OCI-LY7 (cell line): Measurements from ENCODE around the gene CEP68. TPM values are rescaled to one million over a fixed set of nuclear protein-coding genes. Genes with fewer than 3 reads are reported as not detected.
"Not testable (repeated sequence)": the region's sequence is repeated elsewhere in the genome, so short reads cannot be mapped to it uniquely, and the experiment has no call there.

ENCODE experiments used
- BruUV-seq: library from RNA; stranded (reverse); fragments of 400-500 nt; replicated peaks from 2 replicates; lab custom pipeline; 2021; lab: Mats Ljungman, UMichigan
- CTCF ChIA-PET: fragments of 300-600 bp; sonication (Branson Sonifier 250); formaldehyde crosslinking; loops from one replicate; lab custom pipeline; 2022; ENCODE audit warnings: antibody characterized with exemption; ENCODE audit not compliant: unreplicated experiment; lab: Charles Lee
- POLR2A ChIA-PET: fragments of 300-600 bp; sonication (Branson Sonifier 250); formaldehyde crosslinking; loops from one replicate; lab custom pipeline; 2022; ENCODE audit warnings: antibody characterized with exemption; lab: Charles Lee
- DNase-seq: peaks from one replicate; pipeline ENCODE4 v3.0.0-alpha.2; 2015; ENCODE audit warnings: low spot score
- H2AFZ ChIP-seq: fragments of 200-600 bp; sonication (generic), shearing (Covaris generic); 2 replicates; pipeline ENCODE4 v1.6.1; 2014; ENCODE audit warnings: mild to moderate bottlenecking, antibody characterized with exemption, low read length, moderate library complexity
- H3K27ac ChIP-seq: fragments of 200-600 bp; sonication (generic); 2 replicates; pipeline ENCODE4 v1.5.1; 2014; ENCODE audit warnings: mixed run types, low read depth, mild to moderate bottlenecking, moderate library complexity, low read length, inconsistent platforms; ENCODE audit not compliant: poor library complexity, severe bottlenecking
- H3K36me3 ChIP-seq: fragments of 200-600 bp; sonication (generic); 2 replicates; pipeline ENCODE4 v1.6.1; 2014; ENCODE audit warnings: mild to moderate bottlenecking, antibody characterized with exemption, low read length, moderate library complexity, mixed read lengths; ENCODE audit not compliant: insufficient read depth
- H3K4me1 ChIP-seq: fragments of 200-600 bp; sonication (generic); 2 replicates; pipeline ENCODE4 v1.5.1; 2014; ENCODE audit warnings: mild to moderate bottlenecking, low read length; ENCODE audit not compliant: insufficient read depth, poor library complexity, severe bottlenecking
- H3K4me2 ChIP-seq: fragments of 200-600 bp; sonication (generic); 2 replicates; pipeline ENCODE4 v1.6.1; 2014; ENCODE audit warnings: mild to moderate bottlenecking, low read length
- H3K4me3 ChIP-seq: fragments of 200-600 bp; sonication (generic); 2 replicates; pipeline ENCODE4 v1.5.1; 2014; ENCODE audit warnings: mild to moderate bottlenecking, low read depth, low read length; ENCODE audit not compliant: poor library complexity, severe bottlenecking
- H3K79me2 ChIP-seq: fragments of 200-600 bp; sonication (generic); 2 replicates; pipeline ENCODE4 v1.6.1; 2016; ENCODE audit warnings: low read depth, mild to moderate bottlenecking, low read length, moderate library complexity, mixed read lengths; ENCODE audit not compliant: insufficient read depth
- H3K9me2 ChIP-seq: fragments of 200-600 bp; sonication (generic); 2 replicates; pipeline ENCODE4 v1.6.1; 2016; ENCODE audit warnings: mild to moderate bottlenecking, low read length, mixed read lengths; ENCODE audit not compliant: insufficient read depth
- H3K9me3 ChIP-seq: fragments of 200-600 bp; sonication (generic); 2 replicates; pipeline ENCODE4 v1.6.1; 2014; ENCODE audit warnings: mild to moderate bottlenecking, mixed run types, low read length, mixed read lengths
- H4K20me1 ChIP-seq: fragments of 200-600 bp; sonication (generic); 2 replicates; pipeline ENCODE4 v1.6.1; 2014; ENCODE audit warnings: mild to moderate bottlenecking, antibody characterized with exemption, low read length, moderate library complexity, mixed read lengths; ENCODE audit not compliant: insufficient read depth
- EZH2phosphoT487 ChIP-seq: fragments of 200-600 bp; sonication (generic); IDR thresholded peaks from 2 replicates; pipeline ENCODE4 v1.6.1; 2018; ENCODE audit warnings: low read depth, borderline replicate concordance, mild to moderate bottlenecking, mixed run types, antibody characterized with exemption, low read length, moderate library complexity, mixed read lengths
- intact Hi-C: fragments of 100-400 bp; cut with micrococcal nuclease; formaldehyde crosslinking; loops from one replicate; pipeline ENCODE4 v1.10.0; 2022; ENCODE audit not compliant: unreplicated experiment
- total RNA-seq, 2 experiments: library from RNA; depleted of rRNA in 1 of 2; stranded (reverse); fragments of >200 nt in 1 of 2; shearing (Covaris generic) in 1 of 2; gene quantifications; 2 replicates each; pipeline ENCODE4 v1.2.3, GENCODE V29; 2014 to 2022
- TF ChIP-seq, protein P1 (sequence below): fragments of 200-600 bp; sonication (generic); conservative IDR thresholded peaks from 2 replicates; pipeline ENCODE4 v1.5.1; 2014; ENCODE audit warnings: mild to moderate bottlenecking, antibody characterized with exemption, low read length, moderate library complexity, mixed read lengths

The CEP68 gene
- total RNA-seq, 2 experiments from 2014 or later: 8.7 to 17.1 TPM

DNA sequence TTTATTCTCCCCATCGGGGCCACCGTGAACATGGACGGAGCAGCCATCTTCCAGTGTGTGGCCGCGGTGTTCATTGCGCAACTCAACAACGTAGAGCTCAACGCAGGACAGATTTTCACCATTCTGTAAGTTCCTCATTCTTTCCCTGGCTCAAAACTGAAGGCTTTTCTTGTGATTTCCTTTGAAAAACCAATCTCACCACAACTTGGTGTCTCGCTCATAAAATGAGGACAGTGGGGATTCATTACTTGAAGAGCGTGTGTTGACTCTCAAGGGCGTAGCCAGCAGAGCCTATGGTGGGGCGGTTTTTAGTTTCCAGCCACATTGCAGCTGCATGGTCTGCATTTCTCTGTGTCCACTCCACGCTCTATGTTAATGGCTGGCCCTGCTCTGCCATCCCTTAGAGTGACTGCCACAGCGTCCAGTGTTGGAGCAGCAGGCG is 38.1 kb upstream of the CEP68 start:
- CTCF ChIA-PET: interaction anchor here (0.5 kb wide), 1 partner anchor 301 kb away, joined by 3 read pairs; no protein-coding TSS in a partner anchor
- Histone ChIP-seq H3K9me2 (no peaks in the 10 kb centered on the region), H3K36me3 (peaks cover 58% of the 10 kb centered on the region), H3K4me2 (no peak overlapping the region), H3K79me2 (no peaks in the 10 kb centered on the region), H3K4me3 (no peak overlapping the region), H3K4me1 (peaks cover 23% of the 10 kb centered on the region), H3K9me3 (no peaks in the 10 kb centered on the region), H2AFZ (no peak overlapping the region), H4K20me1 (no peaks in the 10 kb centered on the region), H3K27ac (no peak overlapping the region)
- TF ChIP-seq EZH2phosphoT487: no peak
- POLR2A ChIA-PET: interaction anchor here (0.9 kb wide), 1 partner anchor 345 kb away, joined by 5 read pairs; no protein-coding TSS in a partner anchor
- no peak for DNase-seq
- BruUV-seq: no TSS peak
- intact Hi-C loops: no loop called here

DNA sequence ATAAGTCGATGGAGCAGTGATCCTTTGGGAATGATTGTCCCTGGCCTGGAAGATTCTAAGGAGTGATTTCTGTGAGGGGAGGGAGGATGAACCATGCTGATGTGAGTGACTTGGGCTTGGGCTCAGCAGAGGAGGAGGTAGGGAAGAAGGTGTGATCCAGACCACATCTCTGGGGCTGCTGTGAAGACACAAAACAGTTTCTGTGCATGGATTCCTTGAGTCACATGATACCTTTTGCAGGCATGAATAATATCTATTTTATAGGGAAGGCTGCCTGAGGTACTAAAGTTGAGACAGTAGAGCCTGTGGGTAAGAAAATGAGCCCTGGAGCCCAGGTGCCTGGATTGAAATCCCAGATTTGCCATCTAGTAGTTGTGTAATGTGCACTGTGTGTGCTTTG is 37.2 kb upstream of the CEP68 start:
- DNase-seq: no peak
- BruUV-seq: no TSS peak
- H3K9me2 ChIP-seq: no peaks in the 10 kb centered on the region
- no peak overlapping the region for H3K4me3 ChIP-seq
- ChIA-PET CTCF (no interaction called here), POLR2A (no interaction called here)
- H3K9me3 ChIP-seq: no peaks in the 10 kb centered on the region
- no peak overlapping the region for H3K27ac ChIP-seq
- peaks cover 19% of the 10 kb centered on the region for H3K4me1 ChIP-seq
- no peaks in the 10 kb centered on the region for H3K79me2 ChIP-seq
- intact Hi-C loops: no loop called here
- no peak overlapping the region for H3K4me2 ChIP-seq
- TF ChIP-seq, protein P1, sequence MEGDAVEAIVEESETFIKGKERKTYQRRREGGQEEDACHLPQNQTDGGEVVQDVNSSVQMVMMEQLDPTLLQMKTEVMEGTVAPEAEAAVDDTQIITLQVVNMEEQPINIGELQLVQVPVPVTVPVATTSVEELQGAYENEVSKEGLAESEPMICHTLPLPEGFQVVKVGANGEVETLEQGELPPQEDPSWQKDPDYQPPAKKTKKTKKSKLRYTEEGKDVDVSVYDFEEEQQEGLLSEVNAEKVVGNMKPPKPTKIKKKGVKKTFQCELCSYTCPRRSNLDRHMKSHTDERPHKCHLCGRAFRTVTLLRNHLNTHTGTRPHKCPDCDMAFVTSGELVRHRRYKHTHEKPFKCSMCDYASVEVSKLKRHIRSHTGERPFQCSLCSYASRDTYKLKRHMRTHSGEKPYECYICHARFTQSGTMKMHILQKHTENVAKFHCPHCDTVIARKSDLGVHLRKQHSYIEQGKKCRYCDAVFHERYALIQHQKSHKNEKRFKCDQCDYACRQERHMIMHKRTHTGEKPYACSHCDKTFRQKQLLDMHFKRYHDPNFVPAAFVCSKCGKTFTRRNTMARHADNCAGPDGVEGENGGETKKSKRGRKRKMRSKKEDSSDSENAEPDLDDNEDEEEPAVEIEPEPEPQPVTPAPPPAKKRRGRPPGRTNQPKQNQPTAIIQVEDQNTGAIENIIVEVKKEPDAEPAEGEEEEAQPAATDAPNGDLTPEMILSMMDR: no peak
- no peak for TF ChIP-seq EZH2phosphoT487
- peaks cover 64% of the 10 kb centered on the region for H3K36me3 ChIP-seq
- no peaks in the 10 kb centered on the region for H4K20me1 ChIP-seq
- H2AFZ ChIP-seq: no peak overlapping the region

DNA sequence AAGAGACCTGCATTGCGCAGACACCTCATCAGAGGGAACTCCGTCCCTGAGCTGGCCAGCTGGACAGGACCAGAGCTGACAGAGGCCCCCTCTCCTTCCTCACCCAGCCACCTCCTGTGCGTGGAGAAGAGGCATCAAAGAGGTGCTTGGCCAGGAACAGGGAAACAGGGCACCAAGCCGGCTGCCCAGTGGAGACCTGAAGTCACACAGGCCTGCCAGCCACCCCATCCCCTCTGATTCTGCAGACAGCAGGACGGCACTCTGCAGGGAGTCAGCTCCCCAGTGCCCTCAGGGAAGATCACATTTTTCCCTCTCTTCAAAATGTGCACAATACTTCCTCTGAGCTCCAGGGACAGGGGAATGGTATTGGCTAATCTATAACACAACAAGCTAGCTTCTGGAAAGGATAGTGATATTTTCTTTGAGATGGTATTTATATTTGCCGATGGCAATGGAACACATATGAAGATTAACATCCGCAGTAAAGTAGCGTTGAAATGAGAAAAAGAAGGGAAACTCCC is 36.5 kb upstream of the CEP68 start:
- H3K9me3 ChIP-seq: no peaks in the 10 kb centered on the region
- TF ChIP-seq, protein P1: no peak
- TF ChIP-seq EZH2phosphoT487: no peak
- peaks cover 71% of the 10 kb centered on the region for H3K36me3 ChIP-seq
- no peaks in the 10 kb centered on the region for H3K9me2 ChIP-seq
- H3K4me3 ChIP-seq: no peak overlapping the region
- H3K4me1 ChIP-seq: peaks cover 14% of the 10 kb centered on the region
- H4K20me1 ChIP-seq: no peaks in the 10 kb centered on the region
- H2AFZ ChIP-seq: no peak overlapping the region
- H3K4me2 ChIP-seq: no peak overlapping the region
- no peak for DNase-seq
- H3K27ac ChIP-seq: no peak overlapping the region
- ChIA-PET POLR2A (interaction anchor here (1.0 to 1.2 kb wide), 2 partner anchors 21 to 23 kb away, joined by 3 to 4 read pairs; no protein-coding TSS in a partner anchor), CTCF (interaction anchor here (0.7 kb wide), 1 partner anchor 107 kb away, joined by 3 read pairs; no protein-coding TSS in a partner anchor)
- intact Hi-C loops: no loop called here
- H3K79me2 ChIP-seq: no peaks in the 10 kb centered on the region
- no TSS peak for BruUV-seq

DNA sequence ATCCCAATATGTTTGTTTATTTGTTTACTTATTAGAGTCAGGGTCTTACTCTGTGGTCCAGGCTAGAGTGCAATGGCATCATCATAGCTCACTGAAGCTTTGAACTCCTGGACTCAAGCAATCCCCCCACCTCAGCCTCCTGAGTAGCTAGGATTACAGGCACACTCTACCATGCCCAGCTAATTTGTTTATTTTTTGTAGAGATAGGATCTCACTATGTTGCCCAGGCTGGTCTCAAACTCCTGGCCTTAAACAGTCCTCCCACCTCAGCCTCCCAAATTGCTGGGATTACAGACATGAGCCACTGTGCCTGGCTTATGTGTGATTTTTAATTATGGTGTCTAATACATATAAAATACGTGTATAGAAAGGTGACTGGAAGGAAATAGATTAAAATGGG is 36.0 kb upstream of the CEP68 start:
- H3K9me2 ChIP-seq, intact Hi-C loops, DNase-seq, H3K79me2 ChIP-seq, H2AFZ ChIP-seq, H4K20me1 ChIP-seq, H3K4me2 ChIP-seq, H3K9me3 ChIP-seq, BruUV-seq, H3K4me3 ChIP-seq, H3K27ac ChIP-seq: not testable (repeated sequence)
- H3K4me1 ChIP-seq: peaks cover 15% of the 10 kb centered on the region
- H3K36me3 ChIP-seq: peaks cover 71% of the 10 kb centered on the region
- CTCF ChIA-PET: interaction anchor here (0.7 kb wide), 1 partner anchor 107 kb away, joined by 3 read pairs; no protein-coding TSS in a partner anchor
- POLR2A ChIA-PET: interaction anchor here (1.0 to 1.2 kb wide), 2 partner anchors 21 to 24 kb away, joined by 3 to 4 read pairs; no protein-coding TSS in a partner anchor
